H1 (cell line): ENCODE measurements around the gene HEBP2. TPM values are rescaled to one million over a fixed set of nuclear protein-coding genes. Genes with fewer than 3 reads are reported as not detected.

Source experiments
- CTCF ChIA-PET: fragments of 300-600 bp; sonication (Branson Sonifier 250); formaldehyde crosslinking; loops from one replicate; lab custom pipeline; 2021; ENCODE audit not compliant: partially characterized antibody; lab: Charles Lee
- POLR2A ChIA-PET: fragments of 300-600 bp; sonication (Branson Sonifier 250); formaldehyde crosslinking; loops from one replicate; lab custom pipeline; 2021; ENCODE audit warnings: inconsistent platforms; ENCODE audit not compliant: partially characterized antibody; lab: Charles Lee
- DNase-seq, 2 experiments: peaks; one replicate each; pipeline versions ENCODE4 v3.0.0 to v3.0.0-alpha.2; 2010 to 2022; ENCODE audit warnings: low spot score in 2 of 2, low read depth in 1 of 2, mixed read lengths in 1 of 2
- FAIRE-seq: peaks from 2 replicates; lab custom pipeline; 2011; peaks lifted over from hg19 to GRCh38; lab: Jason Lieb, UNC
- H2AFZ ChIP-seq: 2 replicates; pipeline ENCODE4 v1.8.1; 2012; ENCODE audit warnings: low read length, inconsistent platforms
- H2AK5ac ChIP-seq: 2 replicates; pipeline ENCODE4 v1.6.1; 2013; ENCODE audit warnings: low read depth, low read length
- H2BK120ac ChIP-seq: replicated peaks from 2 replicates; pipeline ENCODE3; 2013; ENCODE audit warnings: low read depth, low read length, inconsistent platforms
- H2BK12ac ChIP-seq: 2 replicates; pipeline ENCODE4 v1.6.1; 2013; ENCODE audit warnings: low read depth, low read length
- H2BK15ac ChIP-seq: 2 replicates; pipeline ENCODE4 v1.6.1; 2013; ENCODE audit warnings: low read length
- H2BK20ac ChIP-seq: 2 replicates; pipeline ENCODE4 v1.6.1; 2013; ENCODE audit warnings: low read length
- H2BK5ac ChIP-seq: 2 replicates; pipeline ENCODE4 v1.6.1; 2013; ENCODE audit warnings: low read depth, low read length
- H3K14ac ChIP-seq: 2 replicates; pipeline ENCODE4 v1.6.1; 2013; ENCODE audit warnings: inconsistent platforms; ENCODE audit not compliant: insufficient read length
- H3K18ac ChIP-seq: 2 replicates; pipeline ENCODE4 v1.6.1; 2013; ENCODE audit warnings: low read length; ENCODE audit errors: extremely low read depth
- H3K23ac ChIP-seq: 2 replicates; pipeline ENCODE4 v1.6.1; 2013; ENCODE audit warnings: inconsistent platforms; ENCODE audit not compliant: insufficient read length
- H3K23me2 ChIP-seq: 2 replicates; pipeline ENCODE4 v1.6.1; 2013; ENCODE audit warnings: low read depth, low read length
- H3K27ac ChIP-seq: 2 replicates; pipeline ENCODE4 v1.6.1; 2011; ENCODE audit warnings: low read depth, low read length, inconsistent platforms
- H3K27me3 ChIP-seq, 4 experiments: replicated peaks in 1 of 4; 1 replicate in 1 of 4; 2 replicates in 3 of 4; pipeline versions ENCODE4 v1.6.1 to v1.8.1; 2011 to 2013; ENCODE audit warnings: low read length in 3 of 4, mild to moderate bottlenecking in 3 of 4, inconsistent platforms in 2 of 4, mixed read lengths in 2 of 4, moderate library complexity in 1 of 4; ENCODE audit not compliant: control insufficient read depth in 3 of 4, insufficient read depth in 3 of 4; ENCODE audit errors: extremely low read depth in 1 of 4
- H3K36me3 ChIP-seq, 4 experiments: 2 replicates each; pipeline versions ENCODE4 v1.6.1 to v1.8.1; 2011 to 2013; ENCODE audit warnings: mild to moderate bottlenecking in 4 of 4, low read length in 3 of 4, moderate library complexity in 2 of 4, control low read depth in 1 of 4, inconsistent platforms in 1 of 4; ENCODE audit not compliant: insufficient read depth in 4 of 4, control insufficient read depth in 2 of 4
- H3K4ac ChIP-seq: replicated peaks from 2 replicates; pipeline ENCODE3; 2013; ENCODE audit warnings: low read length, low read depth, mixed read lengths, inconsistent platforms; ENCODE audit not compliant: insufficient read length
- H3K4me1 ChIP-seq, 4 experiments: replicated peaks in 1 of 4; 1 replicate in 1 of 4; 2 replicates in 3 of 4; pipeline versions ENCODE4 v1.6.1 to v1.8.1; 2011 to 2013; ENCODE audit warnings: low read length in 3 of 4, inconsistent platforms in 2 of 4, mixed read lengths in 1 of 4; ENCODE audit not compliant: insufficient read depth in 4 of 4, control insufficient read depth in 3 of 4
- H3K4me2 ChIP-seq, 2 experiments: 2 replicates each; pipeline versions ENCODE4 v1.6.1 to v1.8.1; 2011 to 2013; ENCODE audit warnings: low read depth in 2 of 2, low read length in 2 of 2, control low read depth in 1 of 2, inconsistent platforms in 1 of 2, mild to moderate bottlenecking in 1 of 2; ENCODE audit not compliant: insufficient read depth in 1 of 2
- H3K4me3 ChIP-seq, 4 experiments: fragments of 200-600, 300-600 bp in 1 of 4; sonication (generic), shearing (Covaris generic), sonication (Bioruptor Twin) in 1 of 4; 2 replicates each; pipeline versions ENCODE4 v1.5.1 to v1.8.1; 2011 to 2016; ENCODE audit warnings: low read length in 4 of 4, low read depth in 3 of 4, control low read depth in 2 of 4, inconsistent platforms in 2 of 4, mild to moderate bottlenecking in 2 of 4, mixed read lengths in 1 of 4, moderate library complexity in 1 of 4; ENCODE audit not compliant: insufficient read depth in 2 of 4; ENCODE audit errors: extremely low read depth in 1 of 4
- H3K56ac ChIP-seq: replicated peaks from 2 replicates; pipeline ENCODE3; 2013; ENCODE audit warnings: low read depth, mild to moderate bottlenecking, mixed read lengths, low read length, inconsistent platforms; ENCODE audit not compliant: insufficient read length
- H3K79me1 ChIP-seq: 2 replicates; pipeline ENCODE4 v1.6.1; 2013; ENCODE audit warnings: low read depth, low read length, control low read depth
- H3K79me2 ChIP-seq, 2 experiments: 2 replicates each; pipeline versions ENCODE4 v1.6.1 to v1.8.1; 2012 to 2013; ENCODE audit warnings: low read length in 2 of 2, mild to moderate bottlenecking in 2 of 2, inconsistent platforms in 1 of 2; ENCODE audit not compliant: insufficient read depth in 2 of 2, control insufficient read depth in 1 of 2
- H3K9ac ChIP-seq, 4 experiments: replicated peaks in 1 of 4; 1 replicate in 1 of 4; 2 replicates in 3 of 4; pipeline versions ENCODE4 v1.6.1 to v1.8.1; 2011 to 2013; ENCODE audit warnings: low read depth in 3 of 4, low read length in 3 of 4, control low read depth in 2 of 4, mild to moderate bottlenecking in 2 of 4, moderate library complexity in 2 of 4, inconsistent platforms in 1 of 4; ENCODE audit errors: extremely low read depth in 1 of 4
- H3K9me3 ChIP-seq, 2 experiments: 2 replicates each; pipeline versions ENCODE4 v1.6.1 to v1.8.1; 2012 to 2013; ENCODE audit warnings: mild to moderate bottlenecking in 2 of 2, moderate library complexity in 2 of 2, control low read depth in 1 of 2, inconsistent platforms in 1 of 2, low read depth in 1 of 2, low read length in 1 of 2, mixed read lengths in 1 of 2; ENCODE audit not compliant: insufficient read depth in 2 of 2
- H4K20me1 ChIP-seq, 2 experiments: replicated peaks in 1 of 2; 2 replicates each; pipeline versions ENCODE3 to v1.8.1; 2011 to 2013; ENCODE audit warnings: inconsistent platforms in 2 of 2, low read length in 2 of 2, mild to moderate bottlenecking in 1 of 2; ENCODE audit not compliant: insufficient read depth in 2 of 2, control insufficient read depth in 1 of 2
- H4K5ac ChIP-seq: 2 replicates; pipeline ENCODE4 v1.6.1; 2013; ENCODE audit warnings: low read length, low read depth, mixed read lengths, inconsistent platforms; ENCODE audit not compliant: insufficient read length
- H4K8ac ChIP-seq: 2 replicates; pipeline ENCODE4 v1.8.0; 2013; ENCODE audit warnings: mild to moderate bottlenecking, moderate library complexity, low read length, inconsistent platforms; ENCODE audit not compliant: insufficient read depth; ENCODE audit errors: extremely low read depth
- H4K91ac ChIP-seq: replicated peaks from 2 replicates; pipeline ENCODE3; 2013; ENCODE audit warnings: low read length, mixed read lengths, inconsistent platforms; ENCODE audit not compliant: insufficient read length
- BACH1 ChIP-seq: IDR thresholded peaks from 2 replicates; pipeline ENCODE4 v1.6.1; 2012; ENCODE audit warnings: low read length, improper control_type of control experiment
- CREB1 ChIP-seq: IDR thresholded peaks from 2 replicates; pipeline ENCODE4 v1.6.1; 2012; ENCODE audit warnings: inconsistent platforms
- EGR1 ChIP-seq: IDR thresholded peaks from 2 replicates; pipeline ENCODE4 v1.6.1; 2011; ENCODE audit warnings: low read depth, low read length, borderline replicate concordance
- SIRT6 ChIP-seq: IDR thresholded peaks from one replicate; pipeline ENCODE4 v1.7.1; 2012; ENCODE audit warnings: low read length, inconsistent platforms
- SIX5 ChIP-seq: IDR thresholded peaks from 2 replicates; pipeline ENCODE4 v1.6.1; 2011; ENCODE audit warnings: mild to moderate bottlenecking, low read depth, low read length
- polyA plus RNA-seq, 7 experiments: library from polyadenylated mRNA; depleted of rRNA in 3 of 7; stranded (reverse) in 5 of 7; unstranded in 2 of 7; fragments of >200 nt in 5 of 7; fragments of 200-250 nt in 2 of 7; gene quantifications; 1 replicate in 5 of 7; 2 replicates in 1 of 7; 4 replicates in 1 of 7; pipeline versions ENCODE4 v1.2.1 to v1.2.3, GENCODE V29; 2011 to 2013; ENCODE audit warnings: missing spikeins in 2 of 7, mixed read lengths in 2 of 7
- total RNA-seq: library from RNA; stranded (reverse); fragmentation: NEBNext Ultra II Directional; extraction: Animal tissue kit (Norgen Biotek cat#: 25700); gene quantifications from 2 replicates; pipeline ENCODE4 v1.2.1, GENCODE V29; 2021

Gene HEBP2
- total and polyA plus RNA-seq, 2 of the 8 experiments (the other 6 are each of a cell fraction or from before 2014, with no cell fraction given), result 6.5 to 37.9 TPM

DNA sequence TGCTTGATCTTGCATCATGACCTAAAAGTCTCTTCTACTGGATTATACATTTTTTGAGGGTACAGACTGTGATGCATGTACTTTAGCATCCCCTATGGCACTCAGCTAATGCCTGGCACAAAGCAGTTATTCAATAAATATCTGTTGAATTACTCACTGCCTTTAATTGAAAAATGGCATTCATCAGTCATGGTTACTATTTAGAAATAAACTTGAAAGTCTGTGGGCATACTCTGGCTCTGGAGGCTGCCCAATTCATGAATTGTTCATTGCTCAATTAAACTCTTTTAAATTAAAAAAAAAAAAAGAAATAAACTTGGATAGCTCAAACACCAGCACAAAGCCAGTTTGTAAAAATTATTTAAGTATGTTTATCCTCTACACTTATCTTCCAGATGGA lies 40.0 kb downstream of the HEBP2 start:
- no peak overlapping the region for H3K14ac ChIP-seq
- H2BK20ac ChIP-seq, result no peak overlapping the region
- H3K56ac ChIP-seq, result no peak overlapping the region
- no peak overlapping the region for H3K27ac ChIP-seq
- H3K4me1 ChIP-seq, result no peaks in the 10 kb centered on the region
- H3K9me3 ChIP-seq, result no peaks in the 10 kb centered on the region
- H4K8ac ChIP-seq, result no peak overlapping the region
- DNase-seq, result no peak
- H3K23me2 ChIP-seq, result no peaks in the 10 kb centered on the region
- H2BK12ac ChIP-seq, result no peak overlapping the region
- no peak overlapping the region for H3K23ac ChIP-seq
- no peaks in the 10 kb centered on the region for H3K79me1 ChIP-seq
- no peak overlapping the region for H2BK15ac ChIP-seq
- no peak overlapping the region for H3K4me3 ChIP-seq
- no peaks in the 10 kb centered on the region for H4K20me1 ChIP-seq
- no peak overlapping the region for H3K4ac ChIP-seq
- TF ChIP-seq BACH1 (no peak), CREB1 (no peak), SIX5 (no peak), SIRT6 (no peak), EGR1 (no peak)
- FAIRE-seq, result no peak
- H2AFZ ChIP-seq, result no peak overlapping the region
- H3K4me2 ChIP-seq, result no peak overlapping the region
- no peak overlapping the region for H2BK120ac ChIP-seq
- peaks cover 0 to 22% (median 4%) of the 10 kb centered on the region in 4 experiments; a peak in 4 of 8 replicates for H3K36me3 ChIP-seq
- no peak overlapping the region for H2AK5ac ChIP-seq
- H3K27me3 ChIP-seq, result no peaks in the 10 kb centered on the region
- no peaks in the 10 kb centered on the region for H3K79me2 ChIP-seq
- ChIA-PET CTCF (interaction anchor here (1.2 kb wide), 1 partner anchor 54 kb away, joined by 3 read pairs; no protein-coding TSS in a partner anchor), POLR2A (no interaction called here)
- no peak overlapping the region for H4K91ac ChIP-seq
- no peak overlapping the region for H3K18ac ChIP-seq
- no peak overlapping the region for H3K9ac ChIP-seq
- no peak overlapping the region for H4K5ac ChIP-seq
- no peak overlapping the region for H2BK5ac ChIP-seq
